Neural cell (in vitro differentiated cells): ENCODE measurements around the gene BRD9. TPM values are rescaled to one million over a fixed set of nuclear protein-coding genes. Genes with fewer than 3 reads are reported as not detected.

Experiments used
- H2AFZ ChIP-seq: fragments of 200-600, 300-800 bp; sonication (generic), shearing (Covaris generic); 2 replicates; pipeline ENCODE4 v1.6.0; 2014; ENCODE audit warnings: low read depth, mild to moderate bottlenecking, antibody characterized with exemption, low read length, moderate library complexity
- H3F3A ChIP-seq: fragments of 200-600 bp; shearing (Covaris generic); 2 replicates; pipeline ENCODE4 v1.6.1; 2016; ENCODE audit warnings: mild to moderate bottlenecking, moderate library complexity, mixed read lengths, antibody characterized with exemption, low read length; ENCODE audit not compliant: insufficient read depth, poor library complexity, severe bottlenecking
- H3K27ac ChIP-seq: fragments of 200-600, 300-800 bp; sonication (generic), shearing (Covaris generic); 2 replicates; pipeline ENCODE4 v1.5.1; 2014; ENCODE audit warnings: mild to moderate bottlenecking, low read length, moderate library complexity
- H3K27me3 ChIP-seq: fragments of 300-800, 200-600 bp; sonication (generic), shearing (Covaris generic); 2 replicates; pipeline ENCODE4 v1.6.0; 2014; ENCODE audit warnings: mild to moderate bottlenecking, low read depth, low read length, moderate library complexity; ENCODE audit not compliant: insufficient read depth
- H3K36me3 ChIP-seq: fragments of 300-800, 200-600 bp; sonication (generic), shearing (Covaris generic); 2 replicates; pipeline ENCODE4 v1.5.1; 2014; ENCODE audit warnings: mild to moderate bottlenecking, antibody characterized with exemption, low read length, moderate library complexity; ENCODE audit not compliant: insufficient read depth
- H3K4me2 ChIP-seq: fragments of 300-800, 200-600 bp; sonication (generic), shearing (Covaris generic); 2 replicates; pipeline ENCODE4 v1.6.0; 2014; ENCODE audit warnings: mild to moderate bottlenecking, low read length
- H3K4me3 ChIP-seq: fragments of 300-800, 200-600 bp; sonication (generic), shearing (Covaris generic); 2 replicates; pipeline ENCODE4 v1.5.1; 2014; ENCODE audit warnings: mild to moderate bottlenecking, low read length, moderate library complexity
- H3K79me2 ChIP-seq: fragments of 200-600 bp; shearing (Covaris generic); replicated peaks from 2 replicates; pipeline ENCODE4 v1.6.0; 2014; ENCODE audit warnings: mild to moderate bottlenecking, low read length, moderate library complexity; ENCODE audit not compliant: insufficient read depth
- H3K9ac ChIP-seq: fragments of 300-800, 200-600 bp; sonication (generic), shearing (Covaris generic); 2 replicates; pipeline ENCODE4 v1.6.1; 2016; ENCODE audit warnings: mild to moderate bottlenecking, low read length, mixed read lengths
- H3K9me2 ChIP-seq: fragments of 200-600 bp; shearing (Covaris generic); 2 replicates; pipeline ENCODE4 v1.6.1; 2016; ENCODE audit warnings: mild to moderate bottlenecking, low read length, mixed read lengths; ENCODE audit not compliant: insufficient read depth
- H3K9me3 ChIP-seq: fragments of 200-600, 300-800 bp; sonication (generic), shearing (Covaris generic); 2 replicates; pipeline ENCODE4 v1.6.1; 2016; ENCODE audit warnings: mild to moderate bottlenecking, mixed run types, low read length, moderate library complexity, mixed read lengths
- H4K20me1 ChIP-seq: fragments of 200-600 bp; shearing (Covaris generic); 2 replicates; pipeline ENCODE4 v1.6.1; 2016; ENCODE audit warnings: mild to moderate bottlenecking, mixed run types; ENCODE audit not compliant: insufficient read depth
- CTCF ChIP-seq: fragments of 450-650 bp; IDR thresholded peaks from 2 replicates; pipeline ENCODE4 v1.5.1; 2014; ENCODE audit warnings: antibody characterized with exemption, mild to moderate bottlenecking, moderate library complexity; ENCODE audit not compliant: poor library complexity, severe bottlenecking
- EP300 ChIP-seq: fragments of 450-650 bp; conservative IDR thresholded peaks from 2 replicates; pipeline ENCODE4 v1.6.1; 2014; ENCODE audit warnings: antibody characterized with exemption, mild to moderate bottlenecking, moderate library complexity; ENCODE audit not compliant: poor library complexity, severe bottlenecking
- EZH2 ChIP-seq: fragments of 200-600, 300-800 bp; shearing (Covaris generic), sonication (generic); IDR thresholded peaks from 2 replicates; pipeline ENCODE4 v1.6.1; 2014; ENCODE audit warnings: antibody characterized with exemption, low read length, borderline replicate concordance, mild to moderate bottlenecking; ENCODE audit not compliant: insufficient read depth, poor library complexity, severe bottlenecking
- MXI1 ChIP-seq: fragments of 450-650 bp; conservative IDR thresholded peaks from 2 replicates; pipeline ENCODE4 v1.6.1; 2014; ENCODE audit warnings: antibody characterized with exemption, mild to moderate bottlenecking; ENCODE audit not compliant: poor library complexity, severe bottlenecking
- POLR2AphosphoS5 ChIP-seq: IDR thresholded peaks from 2 replicates; pipeline ENCODE4 v1.6.1; 2012
- RAD21 ChIP-seq: fragments of 450-650 bp; conservative IDR thresholded peaks from 2 replicates; pipeline ENCODE4 v1.6.1; 2014; ENCODE audit warnings: antibody characterized with exemption, mild to moderate bottlenecking, moderate library complexity
- REST ChIP-seq: IDR thresholded peaks from 2 replicates; pipeline ENCODE4 v1.6.1; 2012; ENCODE audit warnings: borderline replicate concordance
- SMC3 ChIP-seq: fragments of 450-650 bp; conservative IDR thresholded peaks from 2 replicates; pipeline ENCODE4 v1.6.1; 2014; ENCODE audit warnings: antibody characterized with exemption, mild to moderate bottlenecking, moderate library complexity; ENCODE audit not compliant: poor library complexity
- TAF1 ChIP-seq: IDR thresholded peaks from 2 replicates; pipeline ENCODE4 v1.6.1; 2012; ENCODE audit warnings: low read depth
- polyA plus RNA-seq: library from polyadenylated mRNA; depleted of rRNA; stranded (reverse); fragments of >200 nt; gene quantifications from 2 replicates; pipeline ENCODE4 v1.2.3, GENCODE V29; 2014

The BRD9 gene
- polyA plus RNA-seq, 1 donor from 2014 or later, result 50.4 TPM

GRCh38 chr5:884345-885126 lies 8.1 kb downstream of the BRD9 start:
- H3K79me2 ChIP-seq, result peaks cover 5% of the 10 kb centered on the region
- H3K27ac ChIP-seq, result no peak overlapping the region

More at GRCh38 chr5:884345-885126, 8.1 kb downstream of the BRD9 start:
- Histone ChIP-seq H3K4me2 (no peak overlapping the region), H2AFZ (no peak overlapping the region), H3K27me3 (no peaks in the 10 kb centered on the region), H3K9ac (no peak overlapping the region), H3K4me3 (no peak overlapping the region), H3F3A (no peaks in the 10 kb centered on the region), H3K36me3 (peaks cover 13% of the 10 kb centered on the region), H3K9me3 (no peaks in the 10 kb centered on the region), H4K20me1 (no peaks in the 10 kb centered on the region), H3K9me2 (no peaks in the 10 kb centered on the region)
- TF ChIP-seq RAD21 (no peak), EZH2 (no peak), SMC3 (no peak), POLR2AphosphoS5 (no peak), REST (no peak), MXI1 (no peak), CTCF (no peak), EP300 (no peak), TAF1 (no peak)
